CD14-positive monocyte (primary cell): ENCODE measurements around the gene ABCG1. TPM values are rescaled to one million over a fixed set of nuclear protein-coding genes. Genes with fewer than 3 reads are reported as not detected.

ENCODE experiments used
- DNase-seq, 3 donors: peaks; one replicate each; pipeline ENCODE4 v3.0.0-alpha.2; 2011 to 2022
- H2AFZ ChIP-seq: 2 replicates; pipeline ENCODE4 v1.6.0; 2012; ENCODE audit warnings: mild to moderate bottlenecking, low read depth, low read length, inconsistent platforms; ENCODE audit not compliant: insufficient read depth, poor library complexity, severe bottlenecking
- H3K27ac ChIP-seq, 2 donors: 1 replicate in 1 of 2; 2 replicates in 1 of 2; pipeline ENCODE4 v1.5.1; 2012 to 2013; ENCODE audit warnings: low read length in 2 of 2, control low read depth in 1 of 2, inconsistent platforms in 1 of 2, low read depth in 1 of 2, mild to moderate bottlenecking in 1 of 2
- H3K27me3 ChIP-seq, 2 donors: one replicate each; pipeline versions ENCODE4 v1.6.0 to v1.6.1; 2011 to 2013; ENCODE audit warnings: low read length in 2 of 2; ENCODE audit not compliant: control insufficient read depth in 2 of 2, insufficient read depth in 2 of 2
- H3K36me3 ChIP-seq, 2 donors: replicated peaks in 1 of 2; 1 replicate in 1 of 2; 2 replicates in 1 of 2; pipeline versions ENCODE4 v1.5.1 to v1.6.1; 2012 to 2013; ENCODE audit warnings: low read length in 2 of 2, control low read depth in 1 of 2, inconsistent platforms in 1 of 2, mild to moderate bottlenecking in 1 of 2; ENCODE audit not compliant: insufficient read depth in 2 of 2, control insufficient read depth in 1 of 2
- H3K4me1 ChIP-seq, 2 donors: 1 replicate in 1 of 2; 2 replicates in 1 of 2; pipeline versions ENCODE4 v1.5.1 to v1.6.1; 2012 to 2013; ENCODE audit warnings: low read length in 2 of 2, control low read depth in 1 of 2, inconsistent platforms in 1 of 2, mild to moderate bottlenecking in 1 of 2, moderate library complexity in 1 of 2; ENCODE audit not compliant: insufficient read depth in 2 of 2, control insufficient read depth in 1 of 2
- H3K4me2 ChIP-seq: replicated peaks from 2 replicates; pipeline ENCODE3; 2012; ENCODE audit warnings: low read length, moderate library complexity, mild to moderate bottlenecking; ENCODE audit not compliant: poor library complexity, severe bottlenecking; ENCODE audit errors: extremely low read depth
- H3K4me3 ChIP-seq, 3 experiments: fragments of 200-600 bp in 1 of 3; sonication (generic) in 1 of 3; replicated peaks in 1 of 3; 1 replicate in 2 of 3; 2 replicates in 1 of 3; pipeline ENCODE4 v1.5.1; 2011 to 2013; ENCODE audit warnings: low read length in 3 of 3, mild to moderate bottlenecking in 3 of 3, control low read depth in 2 of 3, low read depth in 2 of 3, inconsistent platforms in 1 of 3, moderate library complexity in 1 of 3
- H3K79me2 ChIP-seq: 2 replicates; pipeline ENCODE4 v1.6.0; 2012; ENCODE audit warnings: mild to moderate bottlenecking, control low read depth, inconsistent platforms, low read length, moderate library complexity; ENCODE audit not compliant: insufficient read depth
- H3K9ac ChIP-seq: 2 replicates; pipeline ENCODE4 v1.6.0; 2017; ENCODE audit warnings: low read length, mild to moderate bottlenecking; ENCODE audit not compliant: insufficient read depth, poor library complexity, severe bottlenecking
- H3K9me3 ChIP-seq, 2 donors: replicated peaks in 1 of 2; 1 replicate in 1 of 2; 2 replicates in 1 of 2; pipeline versions ENCODE4 v1.5.1 to v1.6.1; 2012 to 2013; ENCODE audit warnings: low read length in 2 of 2, control low read depth in 1 of 2; ENCODE audit not compliant: control insufficient read depth in 1 of 2, insufficient read depth in 1 of 2
- H4K20me1 ChIP-seq: 2 replicates; pipeline ENCODE4 v1.6.0; 2012; ENCODE audit warnings: mild to moderate bottlenecking, low read length, control low read depth, moderate library complexity; ENCODE audit not compliant: insufficient read depth
- H3K27ac Mint-ChIP-seq, 7 donors: one replicate each; pipeline ENCODE4 v1.8.0; 2020; ENCODE audit warnings: mild to moderate bottlenecking in 7 of 7, mixed read lengths in 7 of 7, moderate library complexity in 6 of 7, inconsistent platforms in 2 of 7
- H3K27me3 Mint-ChIP-seq, 3 donors: one replicate each; pipeline ENCODE4 v1.8.0; 2021 to 2022; ENCODE audit warnings: low read depth in 3 of 3, mild to moderate bottlenecking in 3 of 3, mixed read lengths in 3 of 3, moderate library complexity in 3 of 3, inconsistent platforms in 1 of 3
- H3K36me3 Mint-ChIP-seq, 2 donors: one replicate each; pipeline ENCODE4 v1.8.0; 2020; ENCODE audit warnings: mixed read lengths in 2 of 2, inconsistent platforms in 1 of 2, mild to moderate bottlenecking in 1 of 2
- H3K4me1 Mint-ChIP-seq: one replicate; pipeline ENCODE4 v1.8.0; 2020; ENCODE audit warnings: mild to moderate bottlenecking, mixed read lengths
- H3K4me3 Mint-ChIP-seq, 2 donors: one replicate each; pipeline ENCODE4 v1.8.0; 2020; ENCODE audit warnings: mild to moderate bottlenecking in 2 of 2, mixed read lengths in 2 of 2, moderate library complexity in 1 of 2
- H3K9me3 Mint-ChIP-seq, 7 donors: one replicate each; pipeline ENCODE4 v1.8.0; 2020 to 2022; ENCODE audit warnings: mixed read lengths in 7 of 7, mild to moderate bottlenecking in 6 of 7, moderate library complexity in 6 of 7, inconsistent platforms in 2 of 7
- WGBS: methylation state at CpG from one replicate; pipeline ENCODE4 v1.1.5; 2013; ENCODE audit warnings: missing lambda C conversion rate; ENCODE audit not compliant: insufficient coverage; 5-methylcytosine and 5-hydroxymethylcytosine counted together
- intact Hi-C, 2 donors: fragments of 100-400 bp; cut with micrococcal nuclease; formaldehyde crosslinking; loops; one replicate each; pipeline versions ENCODE4 v1.15.0 to v1.15.1; 2023
- polyA plus RNA-seq, 3 donors: library from polyadenylated mRNA; depleted of rRNA in 1 of 3; unstranded in 2 of 3; stranded (reverse) in 1 of 3; fragments of 300-500 nt in 2 of 3; fragments of >200 nt in 1 of 3; fragmentation: Illumina TruSeq in 2 of 3; gene quantifications; 1 replicate in 2 of 3; 2 replicates in 1 of 3; pipeline ENCODE4 v1.2.3, GENCODE V29; 2012 to 2021
- TF ChIP-seq, protein P1 (sequence below): fragments of 200-600 bp; IDR thresholded peaks from one replicate; pipeline ENCODE4 v1.8.0; 2022; ENCODE audit warnings: antibody characterized with exemption, mild to moderate bottlenecking

ABCG1 gene
- polyA plus RNA-seq, 3 donors: 3.0 to 5.2 (median 3.5) TPM

- intact Hi-C loops: no loop called here
- 98% methylated on average over 11 of the region's 15 CpGs for WGBS
- peaks cover 0 to 4% (median 1%) of the 10 kb centered on the region in 3 donors for H3K27me3 Mint-ChIP-seq
- Histone ChIP-seq H3K27ac (no peak within 1 kb of the TSS), H3K9me3 (no peaks in the 10 kb centered on the region), H3K27me3 (no peaks in the 10 kb centered on the region), H4K20me1 (no peaks in the 10 kb centered on the region), H3K4me3 (no peak within 1 kb of the TSS), H2AFZ (no peak within 1 kb of the TSS), H3K36me3 (no peaks in the 10 kb centered on the region), H3K9ac (peak within 1 kb of the TSS; percentile 1), H3K79me2 (no peaks in the 10 kb centered on the region), H3K4me1 (peaks cover 16 to 22% of the 10 kb centered on the region in 2 donors), H3K4me2 (no peak within 1 kb of the TSS)
- H3K4me1 Mint-ChIP-seq: peaks cover 19% of the 10 kb centered on the region
- no peaks in the 10 kb centered on the region for H3K9me3 Mint-ChIP-seq
- TF ChIP-seq, protein P1, sequence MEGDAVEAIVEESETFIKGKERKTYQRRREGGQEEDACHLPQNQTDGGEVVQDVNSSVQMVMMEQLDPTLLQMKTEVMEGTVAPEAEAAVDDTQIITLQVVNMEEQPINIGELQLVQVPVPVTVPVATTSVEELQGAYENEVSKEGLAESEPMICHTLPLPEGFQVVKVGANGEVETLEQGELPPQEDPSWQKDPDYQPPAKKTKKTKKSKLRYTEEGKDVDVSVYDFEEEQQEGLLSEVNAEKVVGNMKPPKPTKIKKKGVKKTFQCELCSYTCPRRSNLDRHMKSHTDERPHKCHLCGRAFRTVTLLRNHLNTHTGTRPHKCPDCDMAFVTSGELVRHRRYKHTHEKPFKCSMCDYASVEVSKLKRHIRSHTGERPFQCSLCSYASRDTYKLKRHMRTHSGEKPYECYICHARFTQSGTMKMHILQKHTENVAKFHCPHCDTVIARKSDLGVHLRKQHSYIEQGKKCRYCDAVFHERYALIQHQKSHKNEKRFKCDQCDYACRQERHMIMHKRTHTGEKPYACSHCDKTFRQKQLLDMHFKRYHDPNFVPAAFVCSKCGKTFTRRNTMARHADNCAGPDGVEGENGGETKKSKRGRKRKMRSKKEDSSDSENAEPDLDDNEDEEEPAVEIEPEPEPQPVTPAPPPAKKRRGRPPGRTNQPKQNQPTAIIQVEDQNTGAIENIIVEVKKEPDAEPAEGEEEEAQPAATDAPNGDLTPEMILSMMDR: no peak
- DNase-seq: no peak
- no peak within 1 kb of the TSS for H3K4me3 Mint-ChIP-seq
- H3K27ac Mint-ChIP-seq: peak within 1 kb of the TSS in 1 of 7 donors; percentile 7
- no peaks in the 10 kb centered on the region for H3K36me3 Mint-ChIP-seq
These were observed 96.5 kb downstream of the ABCG1 start, which contains the start of gene TFF3 for GRCh38 chr21:42315296-42315891. TFF3 (minus strand) TSS chr21:42315409; CDS start chr21:42315374, 35 bp downstream.

DNA sequence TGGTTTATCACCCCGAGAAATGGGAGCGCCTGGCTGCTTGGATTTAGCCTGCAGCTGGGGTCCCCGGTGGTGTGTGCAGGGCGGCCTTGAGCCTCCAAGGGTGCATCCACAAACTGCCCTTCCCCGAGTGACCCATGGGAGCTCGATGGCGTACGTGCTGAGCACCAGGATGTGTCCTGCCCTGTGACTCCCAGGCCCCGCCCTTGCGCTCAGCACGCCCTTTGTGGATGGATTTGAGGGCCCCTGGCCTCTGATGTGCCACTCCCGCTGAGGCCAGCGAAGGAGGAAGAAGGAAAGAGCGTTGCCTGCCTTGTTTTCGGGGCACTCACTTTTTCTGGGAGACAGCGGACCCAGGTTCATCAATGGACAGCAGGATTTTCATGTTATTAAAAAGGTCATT is 98.0 kb downstream of the ABCG1 start:
- H3K79me2 ChIP-seq: no peaks in the 10 kb centered on the region
- Mint-ChIP-seq H3K27ac (no peak overlapping the region), H3K9me3 (no peaks in the 10 kb centered on the region), H3K4me1 (peaks cover 21% of the 10 kb centered on the region), H3K4me3 (no peak overlapping the region), H3K27me3 (peaks cover 0 to 4% (median 4%) of the 10 kb centered on the region in 3 donors), H3K36me3 (no peaks in the 10 kb centered on the region)
- intact Hi-C loops: no loop called here
- H3K4me2 ChIP-seq: no peak overlapping the region
- H3K36me3 ChIP-seq: no peaks in the 10 kb centered on the region
- no peak for DNase-seq
- H3K9ac ChIP-seq: no peak overlapping the region
- no peak overlapping the region for H2AFZ ChIP-seq
- no peaks in the 10 kb centered on the region for H4K20me1 ChIP-seq
- H3K27me3 ChIP-seq: no peaks in the 10 kb centered on the region
- no peak overlapping the region for H3K4me3 ChIP-seq
- TF ChIP-seq, protein P1: no peak
- H3K9me3 ChIP-seq: no peaks in the 10 kb centered on the region
- H3K27ac ChIP-seq: no peak overlapping the region
- 87% methylated on average over 15 of the region's 16 CpGs for WGBS
- peaks cover 16 to 22% of the 10 kb centered on the region in 2 donors for H3K4me1 ChIP-seq
